Embryonic facial prominence (tissue), 1 donor: ENCODE results near the gene INCENP.
"Not testable (repeated sequence)": the region's sequence is repeated elsewhere in the genome, so short reads cannot be mapped to it uniquely, and the experiment has no call there.

Experiments used
- DNase-seq: peaks from one replicate; pipeline ENCODE4 v3.0.0-alpha.2; 2016; ENCODE audit errors: extremely low spot score

INCENP gene

GRCh38 chr11:62123669-62124185, at the start of gene INCENP:
Gene INCENP (plus strand): TSS chr11:62124011. CDS start chr11:62128162, 4,151 bp downstream.
- DNase-seq: peak; percentile 99

- no peak for DNase-seq
Measured at GRCh38 chr11:62075438-62075837, 48.4 kb upstream of the INCENP start.

- DNase-seq: no peak
Measured at GRCh38 chr11:62077132-62077531, 46.7 kb upstream of the INCENP start.

- peak; percentile 53 for DNase-seq
Measured at GRCh38 chr11:62081378-62082291, 42.2 kb upstream of the INCENP start.

GRCh38 chr11:62082292-62082657, 41.5 kb upstream of the INCENP start:
- no peak for DNase-seq

- not testable (repeated sequence) for DNase-seq
Measured at GRCh38 chr11:62084801-62085200, 39.0 kb upstream of the INCENP start.

GRCh38 chr11:62087694-62088093, 36.1 kb upstream of the INCENP start:
- no peak for DNase-seq

- no peak for DNase-seq
Measured at GRCh38 chr11:62088331-62088933, 35.4 kb upstream of the INCENP start.

GRCh38 chr11:62103141-62103540, 20.7 kb upstream of the INCENP start:
- no peak for DNase-seq

- no peak for DNase-seq
Measured at GRCh38 chr11:62103986-62104385, 19.8 kb upstream of the INCENP start.

GRCh38 chr11:62104816-62105653, 18.8 kb upstream of the INCENP start:
- DNase-seq: no peak

GRCh38 chr11:62105667-62106191, 18.1 kb upstream of the INCENP start:
- no peak for DNase-seq

GRCh38 chr11:62108017-62108750, 15.6 kb upstream of the INCENP start:
- DNase-seq: peak; percentile 42

- DNase-seq: no peak
Measured at GRCh38 chr11:62108971-62109404, 14.8 kb upstream of the INCENP start.

GRCh38 chr11:62115085-62115694, 8.6 kb upstream of the INCENP start:
- DNase-seq: no peak

- no peak for DNase-seq
Measured at GRCh38 chr11:62116451-62116850, 7.4 kb upstream of the INCENP start.

GRCh38 chr11:62119569-62119968, 4.2 kb upstream of the INCENP start:
- no peak for DNase-seq

- DNase-seq: no peak
Measured at GRCh38 chr11:62120001-62120400, 3.8 kb upstream of the INCENP start.

GRCh38 chr11:62120431-62120830, 3.4 kb upstream of the INCENP start:
- no peak for DNase-seq

- DNase-seq: no peak
Measured at GRCh38 chr11:62122076-62122475, 1.7 kb upstream of the INCENP start.
